Type B pancreatic cell (in vitro differentiated cells): ENCODE data around the gene NOXRED1. TPM values are rescaled to one million over a fixed set of nuclear protein-coding genes. Genes with fewer than 3 reads are reported as not detected.
A peak's percentile ranks its signal among the peaks of the same experiment; 100 is the strongest.

ENCODE experiments used
- DNase-seq: peaks from one replicate; pipeline ENCODE4 v3.0.0; 2021; ENCODE audit warnings: mixed read lengths; ENCODE audit not compliant: unreplicated experiment; ENCODE audit errors: extremely low spot score
- H3K27ac Mint-ChIP-seq: 2 replicates; pipeline ENCODE4 v1.8.0; 2021; ENCODE audit warnings: mild to moderate bottlenecking, mixed read lengths
- H3K27me3 Mint-ChIP-seq: 2 replicates; pipeline ENCODE4 v1.8.0; 2021; ENCODE audit warnings: mixed read lengths
- H3K36me3 Mint-ChIP-seq: 2 replicates; pipeline ENCODE4 v1.8.0; 2021; ENCODE audit warnings: mixed read lengths
- H3K4me1 Mint-ChIP-seq: one replicate; pipeline ENCODE4 v1.8.0; 2021; ENCODE audit warnings: mixed read lengths; ENCODE audit not compliant: unreplicated experiment
- H3K4me3 Mint-ChIP-seq: 2 replicates; pipeline ENCODE4 v1.8.0; 2021; ENCODE audit warnings: mild to moderate bottlenecking, mixed read lengths
- H3K9me3 Mint-ChIP-seq: 2 replicates; pipeline ENCODE4 v1.8.0; 2021; ENCODE audit warnings: mixed read lengths
- total RNA-seq: library from RNA; stranded (reverse); gene quantifications from 2 replicates; pipeline ENCODE4 v1.2.1, GENCODE V29; 2021; ENCODE audit warnings: low replicate concordance
- TF ChIP-seq, protein P1 (sequence below): fragments of 200-600 bp; sonication (generic); conservative IDR thresholded peaks from 2 replicates; pipeline ENCODE4 v1.5.0; 2021; ENCODE audit warnings: antibody characterized with exemption, mild to moderate bottlenecking

NOXRED1 gene
- total RNA-seq, 1 donor from 2014 or later = 0.46 TPM

DNA sequence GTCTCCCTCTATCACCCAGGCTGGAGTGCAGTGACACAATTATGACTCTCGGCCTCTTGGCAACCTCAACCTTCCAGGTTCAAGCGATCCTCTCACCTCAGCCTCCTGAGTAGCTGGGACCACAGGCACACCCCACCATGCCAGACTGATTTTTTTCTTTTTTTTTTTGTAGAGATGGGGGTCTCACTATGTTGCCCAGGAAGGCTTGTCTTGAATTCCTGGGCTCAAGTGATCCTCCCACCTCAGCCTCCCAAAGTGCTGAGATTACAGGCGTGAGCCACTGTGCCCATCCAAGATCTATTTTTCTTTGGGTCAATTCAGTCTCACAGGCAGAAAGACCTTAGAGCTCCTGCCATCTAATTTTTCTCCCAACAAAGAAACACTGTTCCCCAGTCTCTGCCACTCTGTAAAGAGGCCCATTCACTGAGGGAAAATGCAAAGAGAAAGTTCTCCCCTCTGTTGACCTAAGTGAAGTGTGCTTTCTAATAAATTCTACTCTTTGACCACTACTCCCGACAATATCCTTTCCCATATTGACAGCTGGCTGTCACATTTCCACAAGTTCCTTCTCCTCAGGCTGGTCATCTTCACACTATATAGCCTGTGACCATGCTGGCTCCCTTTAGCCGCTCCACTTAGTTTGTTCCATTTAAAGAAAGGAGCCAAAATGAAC lies 69.7 kb downstream of the NOXRED1 start:
- H3K27ac Mint-ChIP-seq = no peak overlapping the region

DNA sequence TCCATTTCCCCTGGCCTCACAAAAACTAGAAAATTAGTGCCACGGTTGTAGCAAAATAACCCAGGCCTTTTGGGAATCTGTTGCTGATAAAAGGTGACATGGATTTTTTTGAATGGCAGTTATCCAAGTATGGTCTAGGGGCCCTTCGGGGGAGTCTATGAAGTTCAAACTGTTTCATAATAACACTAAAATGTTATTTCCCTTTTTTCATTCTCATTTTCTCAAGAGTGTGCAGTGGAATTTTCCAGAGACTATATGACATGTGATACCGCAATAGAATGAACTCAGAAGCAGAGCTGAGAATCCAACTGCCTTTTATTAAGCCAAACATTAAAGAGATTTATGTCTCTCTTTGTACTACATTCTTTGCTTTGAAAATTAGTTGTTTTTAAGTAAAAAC lies 75.6 kb downstream of the NOXRED1 start:
- Mint-ChIP-seq H3K27me3 (no peaks in the 10 kb centered on the region), H3K9me3 (no peaks in the 10 kb centered on the region), H3K27ac (no peak overlapping the region), H3K4me3 (no peak overlapping the region), H3K36me3 (peaks cover 45% of the 10 kb centered on the region), H3K4me1 (peaks cover 20% of the 10 kb centered on the region)
- no peak for DNase-seq
- TF ChIP-seq, protein P1, sequence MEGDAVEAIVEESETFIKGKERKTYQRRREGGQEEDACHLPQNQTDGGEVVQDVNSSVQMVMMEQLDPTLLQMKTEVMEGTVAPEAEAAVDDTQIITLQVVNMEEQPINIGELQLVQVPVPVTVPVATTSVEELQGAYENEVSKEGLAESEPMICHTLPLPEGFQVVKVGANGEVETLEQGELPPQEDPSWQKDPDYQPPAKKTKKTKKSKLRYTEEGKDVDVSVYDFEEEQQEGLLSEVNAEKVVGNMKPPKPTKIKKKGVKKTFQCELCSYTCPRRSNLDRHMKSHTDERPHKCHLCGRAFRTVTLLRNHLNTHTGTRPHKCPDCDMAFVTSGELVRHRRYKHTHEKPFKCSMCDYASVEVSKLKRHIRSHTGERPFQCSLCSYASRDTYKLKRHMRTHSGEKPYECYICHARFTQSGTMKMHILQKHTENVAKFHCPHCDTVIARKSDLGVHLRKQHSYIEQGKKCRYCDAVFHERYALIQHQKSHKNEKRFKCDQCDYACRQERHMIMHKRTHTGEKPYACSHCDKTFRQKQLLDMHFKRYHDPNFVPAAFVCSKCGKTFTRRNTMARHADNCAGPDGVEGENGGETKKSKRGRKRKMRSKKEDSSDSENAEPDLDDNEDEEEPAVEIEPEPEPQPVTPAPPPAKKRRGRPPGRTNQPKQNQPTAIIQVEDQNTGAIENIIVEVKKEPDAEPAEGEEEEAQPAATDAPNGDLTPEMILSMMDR = no peak

More for the DNA sequence above, 69.7 kb downstream of the NOXRED1 start:
- Mint-ChIP-seq H3K36me3 (peaks cover 17% of the 10 kb centered on the region), H3K9me3 (no peaks in the 10 kb centered on the region), H3K4me1 (no peaks in the 10 kb centered on the region), H3K27me3 (no peaks in the 10 kb centered on the region), H3K4me3 (no peak overlapping the region)
- TF ChIP-seq, protein P1 = no peak
- DNase-seq = no peak

DNA sequence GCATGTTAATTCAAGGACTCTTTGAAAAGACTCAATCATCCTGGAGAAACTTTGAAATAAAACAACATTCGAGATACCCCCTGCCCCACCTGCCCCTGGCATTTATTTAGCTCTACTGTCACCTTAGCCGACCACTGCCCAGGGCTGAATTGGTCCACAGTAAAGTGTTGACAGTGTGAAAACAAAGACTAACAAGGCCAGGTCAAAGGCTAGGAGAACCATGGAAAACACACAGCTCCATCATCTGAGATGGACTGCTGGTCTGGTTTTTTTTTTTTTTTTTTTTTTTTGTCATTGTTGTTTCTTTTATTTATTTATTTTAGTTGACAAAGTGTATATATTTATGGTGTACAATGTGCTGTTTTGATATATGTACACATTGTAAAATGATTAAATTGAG lies 76.8 kb downstream of the NOXRED1 start:
- peaks cover 48% of the 10 kb centered on the region for H3K36me3 Mint-ChIP-seq
- H3K9me3 Mint-ChIP-seq = no peaks in the 10 kb centered on the region
- TF ChIP-seq, protein P1 = no peak
- H3K4me3 Mint-ChIP-seq = no peak overlapping the region
- no peak for DNase-seq
- H3K27me3 Mint-ChIP-seq = no peaks in the 10 kb centered on the region
- H3K4me1 Mint-ChIP-seq = peaks cover 22% of the 10 kb centered on the region
- no peak overlapping the region for H3K27ac Mint-ChIP-seq

DNA sequence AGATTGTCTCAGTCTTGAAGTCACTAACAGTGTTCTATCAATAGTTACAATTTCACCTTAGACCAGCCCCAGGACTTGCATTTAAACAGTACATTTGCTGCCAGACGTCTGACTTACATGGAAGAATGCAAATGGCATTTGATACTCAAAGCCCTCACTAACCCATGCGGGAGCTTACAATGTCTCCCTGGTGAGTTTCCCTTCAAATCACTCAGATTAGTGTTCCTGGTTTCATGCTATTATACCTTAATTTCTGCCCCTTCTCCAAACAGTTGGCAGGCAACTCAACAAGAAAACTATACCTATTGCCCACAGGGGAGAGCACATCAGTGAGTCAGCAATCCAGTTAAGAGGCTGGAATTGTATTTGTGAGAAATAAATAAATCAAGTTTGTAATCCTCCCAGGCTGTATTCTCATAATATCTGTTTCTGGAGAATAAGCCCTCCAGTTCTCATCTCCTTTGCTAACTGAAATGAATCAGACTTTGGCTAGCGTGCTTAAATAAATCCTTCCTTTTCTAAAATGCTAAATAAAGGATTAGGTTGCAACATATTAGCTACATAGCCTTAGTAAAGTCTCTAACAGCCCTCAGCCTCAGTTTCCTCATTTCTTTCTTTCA lies 78.8 kb downstream of the NOXRED1 start:
- DNase-seq = no peak
- no peaks in the 10 kb centered on the region for H3K9me3 Mint-ChIP-seq
- H3K36me3 Mint-ChIP-seq = peaks cover 44% of the 10 kb centered on the region
- peaks cover 22% of the 10 kb centered on the region for H3K4me1 Mint-ChIP-seq
- no peaks in the 10 kb centered on the region for H3K27me3 Mint-ChIP-seq
- no peak overlapping the region for H3K4me3 Mint-ChIP-seq
- H3K27ac Mint-ChIP-seq = peak overlapping the region; percentile 16
- TF ChIP-seq, protein P1 = no peak

Other genes with a start within 250 kb of the NOXRED1 start
- 4.6 and 5.5 TPM in 2 replicates for gene TMEM63C, start 241.7 kb downstream of the NOXRED1 start, total RNA-seq
- not detected in 2 replicates for gene NGB, start 152.3 kb downstream of the NOXRED1 start, total RNA-seq
- gene POMT2, start 102.6 kb downstream of the NOXRED1 start, total RNA-seq = 45.4 and 51.5 TPM in 2 replicates
- 16.0 and 18.9 TPM in 2 replicates for gene GSTZ1, start 102.5 kb downstream of the NOXRED1 start, total RNA-seq
- gene TMED8, start 46.4 kb downstream of the NOXRED1 start, total RNA-seq = 17.4 and 17.5 TPM in 2 replicates
- gene SAMD15, start 46.1 kb downstream of the NOXRED1 start, total RNA-seq = 4.0 and 9.7 TPM in 2 replicates
- 24.0 and 25.0 TPM in 2 replicates for gene VIPAS39, start 34.1 kb upstream of the NOXRED1 start, total RNA-seq
- gene AHSA1, start 34.6 kb upstream of the NOXRED1 start, total RNA-seq = 202 and 204 TPM in 2 replicates
- gene ISM2, start 75.3 kb upstream of the NOXRED1 start, total RNA-seq = 0.46 and 1.2 TPM in 2 replicates
- gene SPTLC2, start 193.1 kb upstream of the NOXRED1 start, total RNA-seq = 40.9 and 134 TPM in 2 replicates